ENCODE results near the gene FAM167B. TPM values are rescaled to one million over a fixed set of nuclear protein-coding genes. Genes with fewer than 3 reads are reported as not detected.
"Not testable (repeated sequence)": the region's sequence is repeated elsewhere in the genome, so short reads cannot be mapped to it uniquely, and the experiment has no call there.

FAM167B gene
- total RNA-seq, 4 donors from 2014 or later, result 1.1 to 1.5 TPM; not detected in 2

DNA sequence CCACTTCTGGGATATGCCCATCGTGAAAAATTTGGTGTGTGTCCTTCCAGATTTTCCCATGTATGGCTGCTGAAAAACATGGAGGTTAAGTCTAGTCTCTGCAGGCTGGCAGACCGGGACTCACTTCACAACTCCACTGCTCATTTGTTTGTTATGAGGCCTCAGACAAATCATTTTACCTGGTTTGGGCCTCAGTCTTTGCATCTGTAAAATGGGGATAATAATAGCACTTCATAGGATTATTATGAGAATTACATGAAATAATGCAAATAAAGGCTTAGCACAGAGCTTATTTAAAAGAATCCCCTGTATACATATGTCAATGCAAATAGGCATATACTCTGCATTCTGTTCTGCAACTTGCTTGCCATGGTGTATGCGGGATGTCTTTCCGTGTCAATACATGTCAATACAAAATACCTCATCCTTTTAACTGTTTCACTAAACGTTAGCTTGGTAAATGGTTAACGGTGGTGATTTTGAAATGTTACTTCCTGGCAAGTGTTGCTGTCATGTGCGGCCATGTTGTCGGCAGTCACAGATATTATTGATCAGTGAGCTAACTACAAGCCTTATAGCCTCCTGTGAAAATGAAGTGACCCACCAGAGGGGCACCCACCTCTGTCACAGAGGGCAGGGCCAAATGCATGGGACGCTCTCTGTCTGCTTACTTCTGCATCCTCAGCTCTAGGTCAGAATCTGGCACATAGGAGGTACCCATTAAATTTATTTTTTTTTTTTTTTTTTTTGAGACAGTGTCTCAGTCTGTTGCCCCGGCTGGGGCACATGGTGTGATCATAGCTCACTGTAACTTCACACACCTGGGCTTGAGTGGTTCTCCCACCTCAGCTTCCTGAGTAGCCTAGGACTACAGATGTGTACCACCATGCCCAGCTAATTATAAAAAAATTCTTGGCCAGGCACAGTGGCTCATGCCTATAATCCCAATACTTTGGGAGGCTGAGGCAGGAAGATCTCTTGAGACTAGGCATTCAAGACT lies 8.3 kb downstream of the FAM167B start:
- DNase-seq, result no peak
- Histone ChIP-seq H3K4me1 (peaks cover 0 to 3% (median 0%) of the 10 kb centered on the region in 4 donors), H3K9me3 (no peaks in the 10 kb centered on the region), H3K27ac (peak overlapping the region in 2 of 4 donors; percentile 33 to 78), H3K4me3 (no peak overlapping the region), H3K27me3 (no peaks in the 10 kb centered on the region), H3K36me3 (no peaks in the 10 kb centered on the region)
- TF ChIP-seq EP300 (IDR thresholded peaks at IDR 0.05; ENCODE audit: low read depth) (no peak), POLR2A (IDR thresholded peaks at IDR 0.05) (no peak), POLR2AphosphoS5 (IDR thresholded peaks at IDR 0.05) (no peak)
- TF ChIP-seq, protein P1, sequence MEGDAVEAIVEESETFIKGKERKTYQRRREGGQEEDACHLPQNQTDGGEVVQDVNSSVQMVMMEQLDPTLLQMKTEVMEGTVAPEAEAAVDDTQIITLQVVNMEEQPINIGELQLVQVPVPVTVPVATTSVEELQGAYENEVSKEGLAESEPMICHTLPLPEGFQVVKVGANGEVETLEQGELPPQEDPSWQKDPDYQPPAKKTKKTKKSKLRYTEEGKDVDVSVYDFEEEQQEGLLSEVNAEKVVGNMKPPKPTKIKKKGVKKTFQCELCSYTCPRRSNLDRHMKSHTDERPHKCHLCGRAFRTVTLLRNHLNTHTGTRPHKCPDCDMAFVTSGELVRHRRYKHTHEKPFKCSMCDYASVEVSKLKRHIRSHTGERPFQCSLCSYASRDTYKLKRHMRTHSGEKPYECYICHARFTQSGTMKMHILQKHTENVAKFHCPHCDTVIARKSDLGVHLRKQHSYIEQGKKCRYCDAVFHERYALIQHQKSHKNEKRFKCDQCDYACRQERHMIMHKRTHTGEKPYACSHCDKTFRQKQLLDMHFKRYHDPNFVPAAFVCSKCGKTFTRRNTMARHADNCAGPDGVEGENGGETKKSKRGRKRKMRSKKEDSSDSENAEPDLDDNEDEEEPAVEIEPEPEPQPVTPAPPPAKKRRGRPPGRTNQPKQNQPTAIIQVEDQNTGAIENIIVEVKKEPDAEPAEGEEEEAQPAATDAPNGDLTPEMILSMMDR (IDR thresholded peaks at IDR 0.05), result no peak
- WGBS, 2 donors (ENCODE audit: low coverage in 1 of 2), result 64 to 76% methylated on average over 9 to 10 of the region's 10 CpGs
- intact Hi-C loops (cut with DNase I; ENCODE audit: low total_unique reads), result no loop called here
- in situ Hi-C loops (cut with MboI; ENCODE audit: low pct_ligation_motif_present in 1 of 4, low pct_unique_long_range_greater_than_20kb in 1 of 4, low sequenced_read_pairs in 3 of 4), result no loop called here

DNA sequence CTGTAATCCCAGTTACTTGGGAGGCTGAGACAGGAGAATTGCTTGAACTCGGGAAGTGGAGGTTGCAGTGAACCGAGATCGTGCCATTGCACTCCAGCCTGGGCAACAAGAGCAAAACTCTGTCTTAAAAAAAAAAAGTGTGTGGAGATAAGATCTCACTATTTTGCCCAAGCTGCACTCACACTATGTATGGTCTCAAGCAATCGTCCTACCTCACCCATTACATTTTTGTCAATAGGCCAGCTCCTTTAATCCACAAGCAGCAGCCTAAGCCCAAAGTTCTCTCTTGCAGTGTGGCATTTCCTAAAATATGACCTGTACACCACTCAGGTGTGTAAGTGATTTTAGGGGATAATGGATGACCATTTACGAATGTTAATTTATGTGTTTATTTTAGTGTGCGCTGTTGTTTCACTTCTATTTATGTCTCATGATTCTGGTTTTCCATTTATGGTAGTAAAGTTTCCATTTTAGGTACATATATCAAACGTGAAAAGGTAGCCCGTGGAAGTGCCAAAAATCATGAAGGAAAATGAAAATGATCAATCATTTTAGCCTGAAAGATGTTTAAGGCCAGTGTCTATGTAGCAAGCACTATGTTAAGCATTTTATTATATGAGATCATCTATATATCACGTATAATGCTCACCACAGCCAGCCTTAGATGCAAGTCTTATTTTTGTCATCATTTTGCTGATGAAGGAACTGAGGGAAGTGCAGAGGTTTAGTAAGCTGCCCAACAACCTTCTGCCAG lies 9.6 kb downstream of the FAM167B start:
- Histone ChIP-seq H3K27me3 (no peaks in the 10 kb centered on the region), H3K9me3 (no peaks in the 10 kb centered on the region), H3K27ac (no peak overlapping the region), H3K4me3 (peak overlapping the region in 1 of 4 donors; percentile 3), H3K36me3 (no peaks in the 10 kb centered on the region), H3K4me1 (peaks cover 0 to 3% (median 0%) of the 10 kb centered on the region in 4 donors)
- DNase-seq, result no peak
- in situ Hi-C loops (cut with MboI; ENCODE audit: low pct_ligation_motif_present in 1 of 4, low pct_unique_long_range_greater_than_20kb in 1 of 4, low sequenced_read_pairs in 3 of 4) (no loop called here), intact Hi-C loops (cut with DNase I; ENCODE audit: low total_unique reads) (no loop called here)
- TF ChIP-seq POLR2A (IDR thresholded peaks at IDR 0.05) (no peak), EP300 (IDR thresholded peaks at IDR 0.05; ENCODE audit: low read depth) (no peak), POLR2AphosphoS5 (IDR thresholded peaks at IDR 0.05) (no peak)
- TF ChIP-seq, protein P1 (IDR thresholded peaks at IDR 0.05), result no peak
- WGBS, 2 donors (ENCODE audit: low coverage in 1 of 2), result 61 to 63% methylated on average over 6 to 9 of the region's 9 CpGs

DNA sequence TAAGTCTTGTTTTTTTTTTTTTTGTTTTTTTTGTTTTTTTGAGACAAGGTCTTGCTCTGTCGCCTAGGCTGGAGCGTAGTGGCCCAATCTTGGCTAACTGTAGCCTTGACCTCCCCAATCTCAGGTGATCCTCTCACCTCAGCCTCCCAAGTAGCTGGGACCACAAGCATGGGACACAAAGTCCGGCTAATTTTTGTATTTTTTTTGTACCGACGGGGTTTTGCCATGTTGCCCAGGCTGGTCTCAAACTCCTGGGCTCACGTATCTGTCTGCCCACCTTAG lies 10.1 kb downstream of the FAM167B start:
- H3K4me3 ChIP-seq, result no peak overlapping the region
- H3K27me3 ChIP-seq, result no peaks in the 10 kb centered on the region
- intact Hi-C loops (cut with DNase I; ENCODE audit: low total_unique reads), result no loop called here
- H3K36me3 ChIP-seq, result no peaks in the 10 kb centered on the region
- H3K4me1 ChIP-seq, result peaks cover 0 to 3% (median 0%) of the 10 kb centered on the region in 4 donors
- in situ Hi-C loops (cut with MboI; ENCODE audit: low pct_ligation_motif_present in 1 of 4, low pct_unique_long_range_greater_than_20kb in 1 of 4, low sequenced_read_pairs in 3 of 4), result no loop called here
- H3K27ac ChIP-seq, result no peak overlapping the region
- no peaks in the 10 kb centered on the region for H3K9me3 ChIP-seq
- no peak for TF ChIP-seq POLR2AphosphoS5 (IDR thresholded peaks at IDR 0.05)
- TF ChIP-seq POLR2A (IDR thresholded peaks at IDR 0.05), result no peak
- TF ChIP-seq, protein P1 (IDR thresholded peaks at IDR 0.05), result no peak
- no peak for TF ChIP-seq EP300 (IDR thresholded peaks at IDR 0.05; ENCODE audit: low read depth)
- DNase-seq, result no peak
- 79 to 86% methylated on average over 2 to 6 of the region's 6 CpGs for WGBS, 2 donors (ENCODE audit: low coverage in 1 of 2)

DNA sequence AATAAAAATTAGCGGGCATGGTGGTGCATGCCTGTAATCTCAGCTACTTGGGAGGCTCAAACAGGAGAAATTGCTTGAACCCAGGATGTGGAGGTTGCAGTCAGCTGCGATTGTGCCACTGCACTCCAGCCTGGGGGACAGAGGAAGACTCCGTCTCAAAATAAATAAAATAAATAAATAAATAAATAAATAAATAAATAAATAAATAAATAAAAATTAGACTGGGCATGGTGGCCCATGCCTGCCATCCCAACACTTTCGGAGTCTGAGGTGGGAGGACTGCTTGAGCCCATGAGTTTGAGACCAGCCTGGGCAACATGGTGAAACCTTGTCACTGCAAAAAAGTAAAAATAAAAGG lies 16.2 kb downstream of the FAM167B start:
- H3K36me3 ChIP-seq; intact Hi-C loops (cut with DNase I; ENCODE audit: low total_unique reads); DNase-seq; in situ Hi-C loops (cut with MboI; ENCODE audit: low pct_ligation_motif_present in 1 of 4, low pct_unique_long_range_greater_than_20kb in 1 of 4, low sequenced_read_pairs in 3 of 4); H3K27me3 ChIP-seq; H3K27ac ChIP-seq; H3K4me1 ChIP-seq; H3K9me3 ChIP-seq; H3K4me3 ChIP-seq: not testable (repeated sequence)
- 80 to 94% methylated on average over 1 to 4 of the region's 4 CpGs for WGBS, 2 donors (ENCODE audit: low coverage in 1 of 2)

Measured in transverse colon (tissue), 4 donors.